GM19438 (cell line): ENCODE measurements around the gene ZNF624.
"Not testable (repeated sequence)": the region's sequence is repeated elsewhere in the genome, so short reads cannot be mapped to it uniquely, and the experiment has no call there.

Source experiments
- ATAC-seq: cut with Tn5 transposase; IDR thresholded peaks from one replicate; pipeline ENCODE4 v1.9.1; 2021; ENCODE audit warnings: low read depth; ENCODE audit not compliant: unreplicated experiment

ZNF624 gene

GRCh38 chr17:16653367-16654041 lies at the start of gene ZNF624:
TSS of gene ZNF624 (minus strand) at chr17:16653850.
- peak; percentile 86 for ATAC-seq

- not testable (repeated sequence) for ATAC-seq
These were observed 44.0 kb upstream of the ZNF624 start for GRCh38 chr17:16697603-16698002.

DNA sequence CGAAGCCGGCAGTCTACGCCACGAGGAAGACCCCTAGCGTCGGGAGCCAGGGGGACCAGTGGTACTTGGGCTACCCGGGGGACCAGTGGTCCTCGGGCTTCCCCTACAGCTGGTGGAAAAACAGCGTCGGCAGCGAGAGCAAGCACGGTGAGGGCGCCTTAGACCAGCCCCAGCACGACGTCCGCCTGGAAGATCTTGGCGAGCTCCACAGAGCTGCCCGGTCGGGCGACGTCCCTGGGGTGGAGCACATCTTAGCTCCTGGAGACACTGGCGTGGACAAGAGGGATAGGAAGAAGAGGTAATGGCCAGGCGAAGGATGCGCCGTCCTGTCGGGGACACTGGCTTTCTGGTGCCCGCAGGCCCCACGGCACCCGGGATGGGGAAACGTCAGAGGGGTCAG lies 36.8 kb upstream of the ZNF624 start:
- not testable (repeated sequence) for ATAC-seq

- ATAC-seq: not testable (repeated sequence)
These were observed 36.2 kb upstream of the ZNF624 start, which contains the start of gene CCDC144A for GRCh38 chr17:16689731-16690281. TSS of gene CCDC144A (plus strand) at chr17:16690241. CDS start at chr17:16690401, 160 bp downstream.

GRCh38 chr17:16687151-16687550 lies 33.5 kb upstream of the ZNF624 start:
- ATAC-seq: not testable (repeated sequence)

DNA sequence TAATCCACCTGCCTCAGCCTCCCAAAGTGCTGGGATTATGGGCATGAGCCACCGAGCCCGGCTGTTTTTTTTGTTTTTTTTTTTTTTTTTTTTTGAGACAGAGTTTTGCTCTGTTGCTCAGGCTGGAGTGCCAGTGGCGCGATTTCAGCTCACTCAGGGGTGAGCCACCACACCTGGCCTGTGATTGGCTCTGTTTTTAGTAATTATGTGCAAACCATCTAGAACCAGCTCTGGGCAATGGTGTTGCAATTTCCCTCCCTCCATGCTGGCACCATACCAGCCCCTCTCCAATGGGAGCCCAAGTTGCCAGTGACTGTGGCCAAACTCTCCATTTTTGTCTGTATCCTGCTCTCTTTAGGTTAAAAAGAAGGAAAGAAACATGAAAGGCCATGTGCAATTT lies 32.4 kb upstream of the ZNF624 start:
- not testable (repeated sequence) for ATAC-seq

DNA sequence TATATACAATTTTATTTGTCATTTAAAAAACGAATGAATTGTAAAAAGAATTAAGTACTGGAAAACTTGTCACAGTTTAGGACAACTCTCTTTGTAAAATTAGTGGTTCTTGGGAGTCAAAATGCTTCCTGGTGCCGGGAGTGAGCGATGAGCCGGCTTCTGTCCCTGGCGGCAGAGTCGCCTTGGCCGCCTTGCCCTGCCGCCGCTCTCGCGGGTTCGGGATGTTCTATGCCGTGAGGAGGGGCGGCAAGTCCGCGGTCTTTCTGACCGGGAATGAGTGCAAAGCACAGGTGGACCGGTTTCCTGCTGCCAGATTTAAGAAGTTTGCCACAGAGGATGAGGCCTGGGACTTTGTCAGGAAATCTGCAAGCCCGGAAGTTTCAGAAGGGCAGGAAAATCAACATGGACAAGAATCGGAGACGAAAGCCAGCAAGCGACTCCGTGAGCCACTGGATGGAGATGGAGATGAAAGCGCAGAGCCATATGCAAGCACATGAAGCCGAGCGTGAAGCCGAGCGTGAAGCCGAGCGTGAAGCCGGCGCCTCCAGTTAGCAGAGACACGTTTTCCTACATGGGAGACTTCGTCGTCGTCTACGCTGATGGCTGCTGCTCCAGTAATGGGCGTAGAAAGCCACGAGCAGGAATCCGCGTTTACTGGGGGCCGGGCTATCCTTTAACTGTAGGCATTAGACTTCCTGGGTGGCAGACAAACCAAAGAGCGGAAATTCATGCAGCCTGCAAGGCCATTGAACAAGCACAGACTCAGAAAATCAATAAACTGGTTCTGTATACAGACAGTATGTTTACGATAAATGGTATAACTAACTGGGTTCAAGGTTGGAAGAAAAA lies 29.9 kb upstream of the ZNF624 start:
- not testable (repeated sequence) for ATAC-seq

DNA sequence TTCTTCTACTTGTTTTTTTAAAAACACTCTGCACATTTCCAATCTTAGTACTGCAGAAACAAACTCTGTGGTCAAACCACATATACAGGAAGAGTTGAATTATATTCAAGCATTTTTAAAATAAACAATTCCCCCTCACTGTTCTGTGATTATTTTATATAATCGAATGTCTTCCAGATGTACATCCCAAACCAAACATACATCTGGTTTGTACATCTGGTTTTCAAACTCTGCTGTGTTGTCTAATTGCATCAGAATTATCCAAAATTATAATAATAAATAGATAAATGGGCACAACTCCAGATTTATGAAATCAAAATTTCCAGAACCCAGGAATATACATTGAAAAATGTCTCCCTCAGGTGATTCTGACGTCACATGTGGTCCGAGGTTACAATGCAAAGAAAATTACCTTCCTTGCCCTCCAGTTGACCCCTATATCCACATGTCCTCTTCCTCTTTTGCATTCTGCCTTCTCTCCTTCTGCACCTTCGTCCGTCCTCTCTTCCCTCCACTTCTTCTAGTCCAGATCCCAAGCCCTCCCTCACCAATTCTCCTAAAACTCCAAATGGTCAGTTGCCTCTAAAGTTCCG lies 23.1 kb upstream of the ZNF624 start:
- no peak for ATAC-seq

- ATAC-seq: not testable (repeated sequence)
These were observed 13.4 kb upstream of the ZNF624 start for GRCh38 chr17:16666907-16667636.

DNA sequence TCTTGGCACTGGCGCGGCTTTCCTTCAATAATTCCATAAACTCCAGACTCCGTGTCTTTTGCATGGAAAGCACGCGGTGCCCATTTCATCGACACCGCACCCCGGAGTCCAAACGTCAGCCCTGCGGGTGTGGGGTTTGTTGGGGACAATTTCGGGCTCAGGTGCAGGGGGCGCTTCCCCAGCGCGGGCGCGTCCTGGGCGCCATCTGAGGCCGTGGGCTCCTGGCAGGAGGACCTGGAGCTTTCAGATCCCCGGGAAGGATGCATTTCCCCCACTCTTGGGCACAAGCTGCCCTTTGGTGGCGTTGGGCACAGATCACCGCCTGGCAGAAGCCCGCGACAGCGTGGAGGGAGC lies 12.9 kb upstream of the ZNF624 start:
- not testable (repeated sequence) for ATAC-seq

GRCh38 chr17:16662936-16663335 lies 9.3 kb upstream of the ZNF624 start:
- no peak for ATAC-seq

GRCh38 chr17:16661217-16661616 lies 7.6 kb upstream of the ZNF624 start:
- no peak for ATAC-seq

- ATAC-seq: no peak
These were observed 743 bp downstream of the ZNF624 start for GRCh38 chr17:16652847-16653366.

DNA sequence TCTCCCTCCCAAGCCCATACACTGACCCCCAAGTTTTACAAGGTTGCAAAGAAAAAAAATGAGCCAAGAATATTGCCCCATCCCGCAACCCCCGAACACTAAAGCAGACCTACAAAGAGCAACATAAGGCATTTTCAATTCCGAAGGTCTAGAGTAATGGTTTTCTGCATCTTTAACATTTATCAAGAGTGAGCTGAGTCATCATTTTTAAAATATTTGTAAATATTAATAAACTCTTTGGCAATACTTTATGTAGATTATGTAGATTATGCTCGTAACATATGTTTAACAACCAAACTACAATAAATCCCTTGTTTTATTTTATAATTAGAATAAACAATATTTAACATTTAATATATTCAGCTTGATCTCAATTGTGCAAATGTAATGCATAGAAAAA lies 1.4 kb downstream of the ZNF624 start:
- ATAC-seq: no peak

GRCh38 chr17:16649585-16649984 lies 4.1 kb downstream of the ZNF624 start:
- ATAC-seq: no peak

- ATAC-seq: no peak
These were observed 14.2 kb downstream of the ZNF624 start for GRCh38 chr17:16639438-16639837.

DNA sequence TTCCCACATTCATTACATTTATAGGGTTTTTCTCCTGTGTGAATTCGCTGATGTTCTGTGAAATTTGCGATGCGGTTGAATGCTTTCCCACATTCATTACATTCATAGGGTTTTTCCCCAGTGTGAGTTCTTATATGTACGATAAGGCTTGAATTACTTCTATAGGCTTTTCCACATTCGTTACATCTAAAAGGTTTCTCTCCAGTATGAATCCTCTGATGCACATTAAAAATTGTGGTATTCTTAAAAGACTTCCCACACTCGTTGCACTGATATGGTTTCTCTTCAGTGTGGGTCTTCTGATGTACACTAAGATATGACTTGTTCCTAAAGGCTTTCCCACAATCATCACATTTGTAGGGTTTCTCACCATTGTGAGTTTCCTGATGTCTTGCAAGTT lies 30.4 kb downstream of the ZNF624 start:
- ATAC-seq: no peak

- no peak for ATAC-seq
These were observed 30.9 kb downstream of the ZNF624 start for GRCh38 chr17:16622540-16623277.

DNA sequence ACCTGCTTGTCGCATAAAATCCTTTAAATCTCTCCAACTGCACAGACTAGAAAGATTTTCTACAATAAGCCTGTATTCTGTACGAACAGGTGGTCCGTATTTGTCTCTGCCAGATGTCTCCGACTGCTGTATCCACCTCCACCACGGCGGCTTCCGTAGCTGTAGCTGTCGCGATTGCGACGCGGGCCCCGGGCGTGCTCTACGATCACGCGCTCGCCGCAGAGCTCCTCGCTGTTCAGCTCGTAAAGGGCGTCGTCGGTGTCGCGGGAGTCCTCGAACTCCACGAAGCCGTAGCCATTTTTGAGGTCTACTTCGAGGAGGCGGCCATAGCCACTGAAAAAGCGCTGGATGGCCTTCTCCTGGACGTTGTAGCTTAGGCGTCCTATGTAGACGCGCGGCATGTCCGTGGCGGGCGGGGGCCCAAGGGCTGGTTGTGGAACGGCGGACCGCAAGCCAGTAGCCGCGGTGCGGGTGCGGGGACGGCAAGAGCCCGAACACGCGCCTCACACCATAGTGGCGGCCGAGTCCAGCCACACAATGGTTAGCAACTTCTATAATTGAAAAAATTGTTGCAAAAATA lies 36.1 kb downstream of the ZNF624 start:
- no peak for ATAC-seq
